HepG2 (cell line): ENCODE measurements around the gene SAMD10. TPM values are rescaled to one million over a fixed set of nuclear protein-coding genes. Genes with fewer than 3 reads are reported as not detected.

ENCODE experiments used
- AGO1 ChIP-seq: fragments of 200-400 bp; formaldehyde crosslinking; IDR thresholded peaks from 2 replicates; pipeline ENCODE4 v1.6.1; 2017; ENCODE audit warnings: mild to moderate bottlenecking, low read depth, low read length, moderate library complexity; ENCODE audit not compliant: poor library complexity, severe bottlenecking
- CENPX ChIP-seq: sonication (generic); formaldehyde crosslinking; IDR thresholded peaks from 2 replicates; pipeline ENCODE4 v1.9.0; 2021; ENCODE audit warnings: mild to moderate bottlenecking, missing genetic modification reagents, moderate library complexity
- CREB1 ChIP-seq, 2 experiments: fragments of 450-650 bp in 1 of 2; IDR thresholded peaks; 2 replicates each; pipeline ENCODE4 v1.6.1; 2016 to 2017; ENCODE audit warnings: control low read depth in 1 of 2, mild to moderate bottlenecking in 1 of 2, missing compliant biosample characterization in 1 of 2, missing genetic modification characterization in 1 of 2
- EEA1 ChIP-seq: sonication (generic); formaldehyde crosslinking; IDR thresholded peaks from 2 replicates; pipeline ENCODE4 v1.5.1; 2020; ENCODE audit warnings: mild to moderate bottlenecking, missing genetic modification reagents, borderline replicate concordance
- FOSL1 ChIP-seq: sonication (generic); formaldehyde crosslinking; IDR thresholded peaks from 2 replicates; pipeline ENCODE4 v1.9.0; 2021; ENCODE audit warnings: missing genetic modification reagents, borderline replicate concordance
- FOSL2 ChIP-seq: sonication (generic); formaldehyde crosslinking; IDR thresholded peaks from 2 replicates; pipeline ENCODE4 v1.4.0; 2020; ENCODE audit warnings: missing genetic modification reagents
- HNF4G ChIP-seq, 2 experiments: sonication (generic) in 1 of 2; formaldehyde crosslinking in 1 of 2; IDR thresholded peaks; 2 replicates each; pipeline versions ENCODE4 v1.4.0 to v1.6.1; 2011 to 2020; ENCODE audit warnings: borderline replicate concordance in 2 of 2, low read depth in 2 of 2, mild to moderate bottlenecking in 2 of 2, low read length in 1 of 2, missing genetic modification reagents in 1 of 2, moderate library complexity in 1 of 2
- NFE2 ChIP-seq: sonication (generic); formaldehyde crosslinking; IDR thresholded peaks from 2 replicates; pipeline ENCODE4 v1.4.0; 2020; ENCODE audit warnings: missing genetic modification reagents
- POGZ ChIP-seq: sonication (generic); formaldehyde crosslinking; IDR thresholded peaks from 2 replicates; pipeline ENCODE4 v1.4.0; 2020; ENCODE audit warnings: mild to moderate bottlenecking, missing genetic modification reagents
- RBFOX2 ChIP-seq: fragments of 200-400 bp; formaldehyde crosslinking; IDR thresholded peaks from 2 replicates; pipeline ENCODE4 v1.6.1; 2017; ENCODE audit warnings: low read depth, mild to moderate bottlenecking, low read length
- SSRP1 ChIP-seq: IDR thresholded peaks from 2 replicates; pipeline ENCODE4 v1.6.1; 2016; ENCODE audit warnings: control low read depth
- SYNCRIP ChIP-seq: fragments of 200-400 bp; formaldehyde crosslinking; IDR thresholded peaks from 2 replicates; pipeline ENCODE4 v1.6.1; 2018; ENCODE audit warnings: mild to moderate bottlenecking, low read depth, low read length; ENCODE audit not compliant: insufficient read depth
- ZFP36 ChIP-seq: fragments of 150-350 bp; IDR thresholded peaks from 2 replicates; pipeline ENCODE4 v1.6.1; 2018; ENCODE audit warnings: borderline replicate concordance, low read length, low read depth; ENCODE audit not compliant: partially characterized antibody
- ZNF121 ChIP-seq: sonication (generic); formaldehyde crosslinking; IDR thresholded peaks from 2 replicates; pipeline ENCODE4 v1.5.0; 2020; ENCODE audit warnings: mild to moderate bottlenecking, missing genetic modification reagents
- ZNF274 ChIP-seq: sonication (generic); formaldehyde crosslinking; IDR thresholded peaks from 2 replicates; pipeline ENCODE4 v1.5.1; 2020; ENCODE audit warnings: mild to moderate bottlenecking, missing genetic modification reagents
- ZNF292 ChIP-seq: sonication (generic); formaldehyde crosslinking; IDR thresholded peaks from 2 replicates; pipeline ENCODE4 v1.8.1; 2022; ENCODE audit warnings: mild to moderate bottlenecking, low read depth, missing genetic modification reagents, borderline replicate concordance
- ZNF567 ChIP-seq: sonication (generic); formaldehyde crosslinking; IDR thresholded peaks from 2 replicates; pipeline ENCODE4 v1.8.1; 2023; ENCODE audit warnings: mild to moderate bottlenecking, missing genetic modification reagents, borderline replicate concordance
- ZNF615 ChIP-seq: sonication (generic); formaldehyde crosslinking; IDR thresholded peaks from 2 replicates; pipeline ENCODE4 v1.5.0; 2020; ENCODE audit warnings: mild to moderate bottlenecking, missing genetic modification reagents, borderline replicate concordance
- ZNF660 ChIP-seq: sonication (generic); formaldehyde crosslinking; IDR thresholded peaks from 2 replicates; pipeline ENCODE4 v1.5.1; 2020; ENCODE audit warnings: mild to moderate bottlenecking, low read depth, missing genetic modification reagents, borderline replicate concordance
- polyA plus RNA-seq, 8 experiments: library from polyadenylated mRNA; depleted of rRNA in 3 of 8; stranded (reverse) in 7 of 8; unstranded in 1 of 8; fragments of >200 nt; fragmentation: Illumina TruSeq in 4 of 8; extraction: Trizol in 4 of 8; gene quantifications; 2 replicates each; pipeline versions ENCODE4 v1.2.1 to v1.2.3, GENCODE V29; 2011 to 2016; ENCODE audit warnings: low read depth in 4 of 8, missing spikeins in 1 of 8, mixed read lengths in 1 of 8; ENCODE audit not compliant: insufficient read depth in 1 of 8
- total RNA-seq, 5 experiments: library from RNA; depleted of rRNA; stranded (reverse); fragments of >200 nt; fragmentation: Illumina TruSeq; extraction: Trizol; gene quantifications; 2 replicates each; pipeline ENCODE4 v1.2.3, GENCODE V29; 2016; ENCODE audit warnings: low read depth in 1 of 5
- TF ChIP-seq, protein P1 (sequence below): sonication (generic); formaldehyde crosslinking; IDR thresholded peaks from 2 replicates; pipeline ENCODE4 v1.4.0; 2020; ENCODE audit warnings: missing genetic modification reagents, borderline replicate concordance
- TF ChIP-seq, protein P2 (sequence below): sonication (generic); formaldehyde crosslinking; IDR thresholded peaks from 2 replicates; pipeline ENCODE4 v1.8.0; 2022; ENCODE audit warnings: mild to moderate bottlenecking, missing genetic modification reagents, moderate library complexity
- TF ChIP-seq, protein P3 (sequence below): fragments of 450-650 bp; IDR thresholded peaks from 2 replicates; pipeline ENCODE4 v1.6.1; 2017; ENCODE audit warnings: mild to moderate bottlenecking

The SAMD10 gene
- total and polyA plus RNA-seq, 2 of the 13 experiments (the other 11 are each of a cell fraction or from before 2014, with no cell fraction given), result 6.1 to 11.0 TPM

DNA sequence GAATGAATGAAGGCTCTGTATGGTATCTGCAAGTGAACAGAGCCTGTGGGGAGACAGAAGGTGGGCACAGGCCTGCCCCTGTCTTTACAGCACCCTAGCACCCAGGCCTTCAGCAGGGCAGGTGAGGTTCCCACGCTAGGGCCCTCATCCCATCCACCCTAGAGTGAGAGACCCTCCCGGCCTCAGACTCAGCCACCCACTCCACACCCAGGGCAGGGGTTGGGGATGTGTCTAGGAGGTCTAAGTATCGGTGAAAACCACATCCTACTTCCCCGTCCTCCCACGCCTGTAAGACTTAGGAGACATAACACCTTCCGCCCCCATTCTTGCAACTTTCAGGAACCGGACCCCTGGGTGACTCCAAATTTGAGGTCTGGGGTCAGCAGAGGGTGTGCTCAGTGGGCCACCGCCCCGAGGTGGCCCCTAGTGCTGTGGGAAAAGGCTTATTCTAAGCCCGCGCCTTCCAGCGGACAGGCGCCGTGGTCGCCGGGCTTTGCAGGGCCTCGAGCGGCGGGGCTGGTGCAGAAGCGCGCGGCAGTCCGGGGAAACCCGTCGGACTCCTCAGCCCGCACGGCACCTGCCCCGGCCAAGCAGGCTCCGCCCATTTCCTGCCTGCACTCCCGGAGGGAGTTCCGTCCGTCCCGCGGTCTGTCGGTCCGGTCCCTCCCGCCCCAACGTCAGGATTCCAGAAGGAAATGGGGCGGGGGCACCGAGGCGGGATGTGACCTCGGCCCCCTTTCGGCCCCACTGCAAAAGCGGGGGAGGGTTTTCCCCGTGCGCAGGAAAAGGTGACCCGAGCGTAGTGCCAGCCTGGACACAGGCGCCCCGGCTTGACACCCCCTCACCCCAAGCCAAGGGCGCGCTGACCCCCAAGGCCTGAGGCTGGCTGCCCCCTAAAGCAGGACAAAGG is 868 bp downstream of the SAMD10 start (continued):
- no peak for TF ChIP-seq HNF4G (IDR thresholded peaks at IDR 0.05; ENCODE audit: borderline replicate concordance, low read depth, low read length)
- peak; percentile 63; the same call in 1 of the 2 replicates for TF ChIP-seq HNF4G (CRISPR knock-in tag; IDR thresholded peaks at IDR 0.05; ENCODE audit: borderline replicate concordance, low read depth)
- peak; percentile 80; the same call in 1 of the 2 replicates for TF ChIP-seq ZNF274 (CRISPR knock-in tag)
- TF ChIP-seq AGO1, result peak; percentile 95
- TF ChIP-seq, protein P1, sequence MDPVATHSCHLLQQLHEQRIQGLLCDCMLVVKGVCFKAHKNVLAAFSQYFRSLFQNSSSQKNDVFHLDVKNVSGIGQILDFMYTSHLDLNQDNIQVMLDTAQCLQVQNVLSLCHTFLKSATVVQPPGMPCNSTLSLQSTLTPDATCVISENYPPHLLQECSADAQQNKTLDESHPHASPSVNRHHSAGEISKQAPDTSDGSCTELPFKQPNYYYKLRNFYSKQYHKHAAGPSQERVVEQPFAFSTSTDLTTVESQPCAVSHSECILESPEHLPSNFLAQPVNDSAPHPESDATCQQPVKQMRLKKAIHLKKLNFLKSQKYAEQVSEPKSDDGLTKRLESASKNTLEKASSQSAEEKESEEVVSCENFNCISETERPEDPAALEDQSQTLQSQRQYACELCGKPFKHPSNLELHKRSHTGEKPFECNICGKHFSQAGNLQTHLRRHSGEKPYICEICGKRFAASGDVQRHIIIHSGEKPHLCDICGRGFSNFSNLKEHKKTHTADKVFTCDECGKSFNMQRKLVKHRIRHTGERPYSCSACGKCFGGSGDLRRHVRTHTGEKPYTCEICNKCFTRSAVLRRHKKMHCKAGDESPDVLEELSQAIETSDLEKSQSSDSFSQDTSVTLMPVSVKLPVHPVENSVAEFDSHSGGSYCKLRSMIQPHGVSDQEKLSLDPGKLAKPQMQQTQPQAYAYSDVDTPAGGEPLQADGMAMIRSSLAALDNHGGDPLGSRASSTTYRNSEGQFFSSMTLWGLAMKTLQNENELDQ (CRISPR knock-in tag), result peak; percentile 88; the same call in 1 of the 2 replicates
- no peak; the same call in 1 of the 2 replicates for TF ChIP-seq ZNF660 (CRISPR knock-in tag)
- TF ChIP-seq RBFOX2, result peak; percentile 84
- TF ChIP-seq POGZ, result peak; percentile 65; the same call in 1 of the 2 replicates
- TF ChIP-seq ZNF615 (CRISPR knock-in tag), result no peak
- no peak for TF ChIP-seq ZFP36
- TF ChIP-seq EEA1 (CRISPR knock-in tag), result peak; percentile 55; the same call in 1 of the 2 replicates
- TF ChIP-seq, protein P2, sequence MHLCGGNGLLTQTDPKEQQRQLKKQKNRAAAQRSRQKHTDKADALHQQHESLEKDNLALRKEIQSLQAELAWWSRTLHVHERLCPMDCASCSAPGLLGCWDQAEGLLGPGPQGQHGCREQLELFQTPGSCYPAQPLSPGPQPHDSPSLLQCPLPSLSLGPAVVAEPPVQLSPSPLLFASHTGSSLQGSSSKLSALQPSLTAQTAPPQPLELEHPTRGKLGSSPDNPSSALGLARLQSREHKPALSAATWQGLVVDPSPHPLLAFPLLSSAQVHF (CRISPR knock-in tag), result peak; percentile 92
- no peak for TF ChIP-seq FOSL1 (CRISPR knock-in tag)
- TF ChIP-seq FOSL2 (CRISPR knock-in tag), result peak; percentile 59; the same call in 1 of the 2 replicates
- TF ChIP-seq NFE2, result no peak
- TF ChIP-seq ZNF567, result no peak
- TF ChIP-seq, protein P3, sequence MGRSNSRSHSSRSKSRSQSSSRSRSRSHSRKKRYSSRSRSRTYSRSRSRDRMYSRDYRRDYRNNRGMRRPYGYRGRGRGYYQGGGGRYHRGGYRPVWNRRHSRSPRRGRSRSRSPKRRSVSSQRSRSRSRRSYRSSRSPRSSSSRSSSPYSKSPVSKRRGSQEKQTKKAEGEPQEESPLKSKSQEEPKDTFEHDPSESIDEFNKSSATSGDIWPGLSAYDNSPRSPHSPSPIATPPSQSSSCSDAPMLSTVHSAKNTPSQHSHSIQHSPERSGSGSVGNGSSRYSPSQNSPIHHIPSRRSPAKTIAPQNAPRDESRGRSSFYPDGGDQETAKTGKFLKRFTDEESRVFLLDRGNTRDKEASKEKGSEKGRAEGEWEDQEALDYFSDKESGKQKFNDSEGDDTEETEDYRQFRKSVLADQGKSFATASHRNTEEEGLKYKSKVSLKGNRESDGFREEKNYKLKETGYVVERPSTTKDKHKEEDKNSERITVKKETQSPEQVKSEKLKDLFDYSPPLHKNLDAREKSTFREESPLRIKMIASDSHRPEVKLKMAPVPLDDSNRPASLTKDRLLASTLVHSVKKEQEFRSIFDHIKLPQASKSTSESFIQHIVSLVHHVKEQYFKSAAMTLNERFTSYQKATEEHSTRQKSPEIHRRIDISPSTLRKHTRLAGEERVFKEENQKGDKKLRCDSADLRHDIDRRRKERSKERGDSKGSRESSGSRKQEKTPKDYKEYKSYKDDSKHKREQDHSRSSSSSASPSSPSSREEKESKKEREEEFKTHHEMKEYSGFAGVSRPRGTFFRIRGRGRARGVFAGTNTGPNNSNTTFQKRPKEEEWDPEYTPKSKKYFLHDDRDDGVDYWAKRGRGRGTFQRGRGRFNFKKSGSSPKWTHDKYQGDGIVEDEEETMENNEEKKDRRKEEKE, result no peak
- no peak for TF ChIP-seq SSRP1 (CRISPR knock-in tag)
- no peak for TF ChIP-seq CREB1 (IDR thresholded peaks at IDR 0.05)
- no peak; the same call in 1 of the 2 replicates for TF ChIP-seq CREB1 (CRISPR knock-in tag; IDR thresholded peaks at IDR 0.05)
- no peak for TF ChIP-seq SYNCRIP
- 0 out of 2 replicates have a peak, but pooled peaks have one; percentile 23 for TF ChIP-seq ZNF292 (CRISPR knock-in tag)
- peak; percentile 96 for TF ChIP-seq ZNF121
- TF ChIP-seq CENPX, result no peak
